NT2/D1 (cell line): ENCODE data around the gene NDOR1.

Experiments used
- YY1 ChIP-seq: IDR thresholded peaks from 2 replicates; pipeline ENCODE4 v1.6.1; 2011; ENCODE audit not compliant: insufficient read length, insufficient read depth
- ZNF274 ChIP-seq: IDR thresholded peaks from 2 replicates; pipeline ENCODE4 v1.6.1; 2011; ENCODE audit warnings: mild to moderate bottlenecking, low read depth, low read length

GRCh38 chr9:137218212-137218753, 12.8 kb downstream of the NDOR1 start:
- no peak for TF ChIP-seq ZNF274
- no peak for TF ChIP-seq YY1
